ENCODE results near the gene HTD2. TPM values are rescaled to one million over a fixed set of nuclear protein-coding genes. Genes with fewer than 3 reads are reported as not detected.

The HTD2 gene
- total and polyA plus RNA-seq, 2 donors from 2014 or later: 6.4 to 7.8 TPM

DNA sequence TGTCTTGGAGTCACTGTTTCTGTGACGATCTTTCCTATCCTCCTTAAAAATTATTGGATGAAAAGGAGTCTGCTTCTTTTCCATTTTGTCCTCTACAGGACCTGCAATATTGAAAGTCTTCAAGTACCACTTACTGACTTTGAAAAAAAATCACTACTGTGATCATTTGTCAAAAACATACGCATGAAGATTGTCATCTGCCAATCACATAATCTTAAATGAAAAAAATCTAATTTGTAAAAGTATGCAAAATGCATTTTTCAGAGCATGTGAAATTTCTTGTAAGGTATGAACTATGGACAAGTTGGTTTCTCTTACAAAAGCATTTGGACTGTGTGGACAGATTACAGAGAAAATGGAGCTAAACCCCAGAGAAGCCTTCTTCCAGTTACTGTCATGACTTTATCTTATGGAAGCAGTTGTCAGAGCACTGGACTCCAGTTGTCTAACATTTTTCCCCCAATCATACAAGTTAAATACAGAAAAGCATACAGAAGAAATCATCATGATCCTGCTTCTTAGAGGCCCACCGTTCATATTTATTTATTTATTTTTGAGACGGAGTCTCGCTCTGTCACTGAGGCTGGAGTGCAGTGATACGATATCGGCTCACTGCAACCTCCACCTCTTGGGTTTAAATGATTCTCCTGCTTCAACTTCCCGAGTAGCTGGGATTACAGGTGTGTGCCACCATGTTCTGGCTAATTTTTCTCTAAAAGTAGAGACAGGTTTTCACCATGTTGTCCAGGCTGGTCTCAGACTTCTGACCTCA is 23.0 kb downstream of the HTD2 start:
- Histone ChIP-seq H3K9ac (ENCODE audit: low read length in 3 of 3) (no peak overlapping the region), H3K4me3 (ENCODE audit: low read length in 3 of 3) (no peak overlapping the region), H3K9me3 (ENCODE audit: control insufficient read depth in 2 of 3, insufficient read depth in 1 of 3, low read length in 3 of 3) (no peaks in the 10 kb centered on the region), H3K4me1 (ENCODE audit: control insufficient read depth in 2 of 3, insufficient read depth in 2 of 3, low read depth in 1 of 3, low read length in 3 of 3) (peaks cover 0 to 21% (median 14%) of the 10 kb centered on the region in 3 donors), H3K36me3 (ENCODE audit: control insufficient read depth in 2 of 3, insufficient read depth in 3 of 3, low read length in 3 of 3) (no peaks in the 10 kb centered on the region), H3K27ac (ENCODE audit: low read depth in 2 of 2, low read length in 2 of 2) (no peak overlapping the region), H3K27me3 (ENCODE audit: control insufficient read depth, insufficient read depth, low read length) (no peaks in the 10 kb centered on the region)
- TF ChIP-seq CTCF (IDR thresholded peaks at IDR 0.05; ENCODE audit: borderline replicate concordance, extremely low read depth, insufficient read depth): no peak
- no peak for FAIRE-seq
- intact Hi-C loops (cut with DNase I): loop anchor here (10.0 kb wide), 1 partner anchor 295 kb away; no protein-coding TSS in a partner anchor
- DNase-seq: no peak

- intact Hi-C loops (cut with DNase I): loop anchor here (10.0 kb wide), 2 partner anchors 85 to 295 kb away; no protein-coding TSS in a partner anchor
- Histone ChIP-seq H3K36me3 (ENCODE audit: control insufficient read depth in 2 of 3, insufficient read depth in 3 of 3, low read length in 3 of 3) (no peaks in the 10 kb centered on the region), H3K9ac (ENCODE audit: low read length in 3 of 3) (no peak overlapping the region), H3K4me1 (ENCODE audit: control insufficient read depth in 2 of 3, insufficient read depth in 2 of 3, low read depth in 1 of 3, low read length in 3 of 3) (peaks cover 0 to 18% (median 13%) of the 10 kb centered on the region in 3 donors), H3K27ac (ENCODE audit: low read depth in 2 of 2, low read length in 2 of 2) (no peak overlapping the region), H3K9me3 (ENCODE audit: control insufficient read depth in 2 of 3, insufficient read depth in 1 of 3, low read length in 3 of 3) (no peaks in the 10 kb centered on the region), H3K27me3 (ENCODE audit: control insufficient read depth, insufficient read depth, low read length) (no peaks in the 10 kb centered on the region), H3K4me3 (ENCODE audit: low read length in 3 of 3) (no peak overlapping the region)
- TF ChIP-seq CTCF (IDR thresholded peaks at IDR 0.05; ENCODE audit: borderline replicate concordance, extremely low read depth, insufficient read depth): no peak
- DNase-seq (no peak), FAIRE-seq (no peak)
Observed at GRCh38 chr3:58329922-58330413, 23.6 kb downstream of the HTD2 start.

GRCh38 chr3:58331593-58332152 is 25.4 kb downstream of the HTD2 start:
- Histone ChIP-seq H3K36me3 (ENCODE audit: control insufficient read depth in 2 of 3, insufficient read depth in 3 of 3, low read length in 3 of 3) (no peaks in the 10 kb centered on the region), H3K4me3 (ENCODE audit: low read length in 3 of 3) (peak overlapping the region in 1 of 3 donors; percentile 69), H3K27me3 (ENCODE audit: control insufficient read depth, insufficient read depth, low read length) (no peaks in the 10 kb centered on the region), H3K4me1 (ENCODE audit: control insufficient read depth in 2 of 3, insufficient read depth in 2 of 3, low read depth in 1 of 3, low read length in 3 of 3) (peaks cover 0 to 21% (median 9%) of the 10 kb centered on the region in 3 donors), H3K27ac (ENCODE audit: low read depth in 2 of 2, low read length in 2 of 2) (no peak overlapping the region), H3K9me3 (ENCODE audit: control insufficient read depth in 2 of 3, insufficient read depth in 1 of 3, low read length in 3 of 3) (no peaks in the 10 kb centered on the region), H3K9ac (ENCODE audit: low read length in 3 of 3) (peak overlapping the region in 1 of 3 donors; percentile 71)
- intact Hi-C loops (cut with DNase I): loop anchor here (10.0 kb wide), 1 partner anchor 83 kb away; no protein-coding TSS in a partner anchor
- no peak for FAIRE-seq
- DNase-seq: no peak
- no peak for TF ChIP-seq CTCF (IDR thresholded peaks at IDR 0.05; ENCODE audit: borderline replicate concordance, extremely low read depth, insufficient read depth)

Data from kidney (tissue), 14 donors.